BJ (cell line): Measurements from ENCODE around the gene NID1. TPM values are rescaled to one million over a fixed set of nuclear protein-coding genes. Genes with fewer than 3 reads are reported as not detected.
A peak's percentile ranks its signal among the peaks of the same experiment; 100 is the strongest.

Experiments used
- CTCF ChIA-PET: fragments of 350-600 bp; formaldehyde crosslinking; extraction: SDS; loops from one replicate; lab custom pipeline; 2021; ENCODE audit warnings: antibody characterized with exemption, inconsistent platforms; lab: Yijun Ruan, JAX
- POLR2A ChIA-PET: fragments of 300-600 bp; sonication (Branson Sonifier 250); formaldehyde crosslinking; extraction: SDS; loops from one replicate; lab custom pipeline; 2021; ENCODE audit warnings: antibody characterized with exemption; lab: Charles Lee
- DNase-seq: peaks from one replicate; pipeline ENCODE4 v3.0.0-alpha.2; 2011; ENCODE audit warnings: low read depth
- H3K27me3 ChIP-seq: 2 replicates; pipeline ENCODE4 v1.6.0; 2011; ENCODE audit warnings: low read length; ENCODE audit not compliant: control insufficient read depth, insufficient read depth
- H3K36me3 ChIP-seq: 2 replicates; pipeline ENCODE4 v1.5.1; 2011; ENCODE audit warnings: low read length; ENCODE audit not compliant: control insufficient read depth, insufficient read depth
- H3K4me3 ChIP-seq: 2 replicates; pipeline ENCODE4 v1.5.1; 2011; ENCODE audit warnings: low read depth, mild to moderate bottlenecking, control low read depth, low read length
- polyA plus RNA-seq: library from polyadenylated mRNA; depleted of rRNA; stranded (reverse); fragments of >200 nt; gene quantifications from 2 replicates; pipeline ENCODE4 v1.2.3, GENCODE V29; 2011
- TF ChIP-seq, protein P1 (sequence below): IDR thresholded peaks from 2 replicates; pipeline ENCODE4 v1.5.1; 2011; ENCODE audit warnings: low read depth, mild to moderate bottlenecking, control low read depth, inconsistent platforms, low read length, moderate library complexity; ENCODE audit not compliant: insufficient read depth

NID1 gene
- polyA plus RNA-seq, 1 experiment, result 182 TPM

DNA sequence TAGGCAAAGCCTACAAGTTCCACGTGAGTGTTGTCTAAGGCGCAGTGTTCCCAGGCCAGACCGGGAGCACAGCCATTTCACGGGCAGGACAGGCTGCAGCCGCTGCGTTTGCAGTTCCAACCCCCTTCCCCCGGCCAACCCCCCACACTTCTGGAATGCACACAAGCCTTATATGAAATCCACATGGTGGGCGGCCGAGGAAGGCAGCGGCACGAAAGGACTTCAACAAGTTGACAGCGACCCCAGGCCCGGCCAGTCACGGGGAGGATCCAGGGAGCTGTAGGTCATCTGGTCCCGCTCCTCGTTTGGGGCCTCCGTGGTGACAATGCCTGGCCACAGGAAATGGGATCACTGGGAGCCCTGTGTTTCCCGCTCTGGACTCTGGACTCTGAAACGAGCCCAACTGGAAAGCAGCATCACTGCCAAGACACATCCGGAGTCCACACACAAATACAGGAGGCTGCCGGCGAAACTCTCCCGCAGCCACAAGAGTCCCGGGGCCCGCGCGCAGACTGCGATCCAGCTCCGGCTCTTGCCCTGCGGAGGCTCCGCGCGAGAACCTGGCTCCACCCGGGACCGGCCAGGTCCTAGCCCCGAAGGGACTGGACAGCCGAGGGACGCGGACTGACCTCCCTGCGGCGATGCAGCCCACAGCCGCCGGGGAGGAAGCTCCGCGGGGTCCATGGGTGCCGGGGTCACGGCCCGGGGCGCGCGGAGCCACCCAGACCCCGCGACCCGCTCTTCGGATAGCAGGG, 794 bp downstream of the NID1 start:
- Histone ChIP-seq H3K36me3 (no peaks in the 10 kb centered on the region), H3K4me3 (peak overlapping the region; percentile 91), H3K27me3 (no peaks in the 10 kb centered on the region)
- POLR2A ChIA-PET, result no interaction called here
- TF ChIP-seq, protein P1, sequence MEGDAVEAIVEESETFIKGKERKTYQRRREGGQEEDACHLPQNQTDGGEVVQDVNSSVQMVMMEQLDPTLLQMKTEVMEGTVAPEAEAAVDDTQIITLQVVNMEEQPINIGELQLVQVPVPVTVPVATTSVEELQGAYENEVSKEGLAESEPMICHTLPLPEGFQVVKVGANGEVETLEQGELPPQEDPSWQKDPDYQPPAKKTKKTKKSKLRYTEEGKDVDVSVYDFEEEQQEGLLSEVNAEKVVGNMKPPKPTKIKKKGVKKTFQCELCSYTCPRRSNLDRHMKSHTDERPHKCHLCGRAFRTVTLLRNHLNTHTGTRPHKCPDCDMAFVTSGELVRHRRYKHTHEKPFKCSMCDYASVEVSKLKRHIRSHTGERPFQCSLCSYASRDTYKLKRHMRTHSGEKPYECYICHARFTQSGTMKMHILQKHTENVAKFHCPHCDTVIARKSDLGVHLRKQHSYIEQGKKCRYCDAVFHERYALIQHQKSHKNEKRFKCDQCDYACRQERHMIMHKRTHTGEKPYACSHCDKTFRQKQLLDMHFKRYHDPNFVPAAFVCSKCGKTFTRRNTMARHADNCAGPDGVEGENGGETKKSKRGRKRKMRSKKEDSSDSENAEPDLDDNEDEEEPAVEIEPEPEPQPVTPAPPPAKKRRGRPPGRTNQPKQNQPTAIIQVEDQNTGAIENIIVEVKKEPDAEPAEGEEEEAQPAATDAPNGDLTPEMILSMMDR, result no peak
- DNase-seq, result no peak
- CTCF ChIA-PET, result interaction anchor here (0.5 to 1.7 kb wide), 5 partner anchors 9 to 92 kb away, joined by 3 to 7 read pairs (median 3); no protein-coding TSS in a partner anchor

DNA sequence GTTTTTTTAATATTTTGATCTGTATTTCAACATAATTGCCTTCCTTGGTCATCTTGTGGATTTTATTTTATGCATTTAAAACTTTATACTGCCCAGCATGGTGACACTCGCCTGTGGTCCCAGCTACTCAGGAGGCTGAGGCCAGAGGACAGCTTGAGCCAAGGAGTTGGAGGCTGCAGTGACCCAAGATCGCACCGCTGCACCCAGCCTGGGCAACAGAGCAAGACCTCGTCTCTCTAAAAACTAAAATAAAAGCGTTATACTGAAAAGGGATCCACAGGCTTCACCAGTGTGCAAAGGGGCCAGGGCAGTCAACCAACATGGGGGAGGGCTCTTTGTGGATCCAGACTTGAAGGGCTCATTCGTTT, 1.4 kb downstream of the NID1 start:
- POLR2A ChIA-PET, result no interaction called here
- H3K27me3 ChIP-seq, result no peaks in the 10 kb centered on the region
- H3K36me3 ChIP-seq, result no peaks in the 10 kb centered on the region
- TF ChIP-seq, protein P1, result no peak
- no peak for DNase-seq
- peak overlapping the region; percentile 91 for H3K4me3 ChIP-seq
- CTCF ChIA-PET, result interaction anchor here (1.4 to 1.7 kb wide), 2 partner anchors 8 to 92 kb away, joined by 3 to 7 read pairs; no protein-coding TSS in a partner anchor

DNA sequence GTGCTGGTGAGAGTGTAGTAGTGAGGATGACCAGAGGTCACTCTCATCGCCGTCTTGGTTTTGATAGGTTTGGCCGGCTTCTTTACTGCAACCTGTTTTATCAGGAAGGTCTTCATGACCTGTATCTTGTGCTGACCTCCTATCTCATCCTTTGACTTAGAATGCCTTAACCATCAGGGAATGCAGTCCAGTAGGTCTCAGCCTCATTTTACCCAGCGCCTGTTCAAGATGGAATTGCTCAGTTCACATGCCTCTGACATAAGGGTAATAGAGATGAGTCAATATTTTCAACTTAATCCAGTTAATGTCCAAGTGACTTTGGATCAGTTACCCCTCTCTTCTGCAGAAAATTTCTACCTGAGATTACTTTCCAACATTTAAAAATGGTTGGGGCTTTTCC, 4.6 kb downstream of the NID1 start:
- H3K36me3 ChIP-seq, result no peaks in the 10 kb centered on the region
- POLR2A ChIA-PET, result no interaction called here
- no peak overlapping the region for H3K4me3 ChIP-seq
- no peaks in the 10 kb centered on the region for H3K27me3 ChIP-seq
- TF ChIP-seq, protein P1, result no peak
- no peak for DNase-seq
- CTCF ChIA-PET, result no interaction called here

DNA sequence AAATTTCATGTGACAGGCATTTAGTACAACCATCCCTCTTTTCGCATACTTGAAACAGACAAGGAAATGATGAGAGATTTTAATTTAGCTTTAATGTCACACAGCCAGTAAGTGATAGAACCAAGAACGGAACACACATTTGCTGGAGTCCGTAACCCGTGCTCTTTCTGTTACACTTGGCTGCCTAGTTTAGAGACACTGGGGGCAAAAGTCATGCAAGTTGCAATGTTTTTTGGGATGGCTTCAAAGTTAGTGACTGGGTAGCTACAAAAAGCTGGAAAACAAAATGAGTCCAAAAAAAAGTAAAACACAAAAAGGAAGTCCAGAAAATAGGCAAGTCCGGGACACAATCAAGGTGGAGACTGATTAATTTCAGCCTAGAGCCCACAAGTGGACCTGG, 5.9 kb downstream of the NID1 start:
- ChIA-PET CTCF (interaction anchor here (0.6 kb wide), 1 partner anchor 10 kb away, joined by 3 read pairs; no protein-coding TSS in a partner anchor), POLR2A (no interaction called here)
- no peaks in the 10 kb centered on the region for H3K27me3 ChIP-seq
- H3K4me3 ChIP-seq, result no peak overlapping the region
- TF ChIP-seq, protein P1, result no peak
- no peaks in the 10 kb centered on the region for H3K36me3 ChIP-seq
- no peak for DNase-seq

GRCh38 chr1:236058141-236058934, 6.6 kb downstream of the NID1 start:
- Histone ChIP-seq H3K27me3 (no peaks in the 10 kb centered on the region), H3K4me3 (0 out of 2 replicates have a peak overlapping the region, but pooled peaks have one; percentile 4), H3K36me3 (no peaks in the 10 kb centered on the region)
- ChIA-PET CTCF (no interaction called here), POLR2A (no interaction called here)
- DNase-seq, result peak; percentile 11
- TF ChIP-seq, protein P1, result no peak
